H9 (cell line): ENCODE measurements around the gene NHLH1. TPM values are rescaled to one million over a fixed set of nuclear protein-coding genes. Genes with fewer than 3 reads are reported as not detected.

Experiments used
- DNase-seq: peaks from one replicate; pipeline ENCODE4 v3.0.0-alpha.2; 2017
- H2AFZ ChIP-seq: one replicate; pipeline ENCODE4 v1.6.1; 2013; ENCODE audit warnings: mild to moderate bottlenecking, low read length, control low read depth, moderate library complexity
- H2AK5ac ChIP-seq: 2 replicates; pipeline ENCODE4 v1.6.1; 2013; ENCODE audit warnings: low read length, control low read depth, mixed read lengths; ENCODE audit not compliant: insufficient read length
- H2BK120ac ChIP-seq: one replicate; pipeline ENCODE4 v1.6.1; 2013; ENCODE audit warnings: low read depth, mild to moderate bottlenecking, low read length, control low read depth, inconsistent platforms; ENCODE audit not compliant: poor library complexity, severe bottlenecking
- H2BK12ac ChIP-seq: 2 replicates; pipeline ENCODE4 v1.6.1; 2013; ENCODE audit warnings: low read length, control low read depth, mixed read lengths, low read depth; ENCODE audit not compliant: insufficient read length
- H2BK15ac ChIP-seq: 2 replicates; pipeline ENCODE4 v1.6.1; 2013; ENCODE audit warnings: low read depth, low read length, control low read depth
- H2BK20ac ChIP-seq: one replicate; pipeline ENCODE4 v1.6.1; 2013; ENCODE audit warnings: low read depth, mild to moderate bottlenecking, low read length, control low read depth, inconsistent platforms; ENCODE audit not compliant: poor library complexity, severe bottlenecking
- H2BK5ac ChIP-seq: 2 replicates; pipeline ENCODE4 v1.6.1; 2013; ENCODE audit warnings: low read length, control low read depth, mixed read lengths; ENCODE audit not compliant: insufficient read length
- H3K14ac ChIP-seq: 2 replicates; pipeline ENCODE4 v1.6.1; 2013; ENCODE audit warnings: low read length, control low read depth; ENCODE audit not compliant: insufficient read depth
- H3K18ac ChIP-seq: 2 replicates; pipeline ENCODE4 v1.6.1; 2013; ENCODE audit warnings: low read depth, mild to moderate bottlenecking, mixed read lengths, low read length, control low read depth; ENCODE audit not compliant: insufficient read length
- H3K23ac ChIP-seq: 2 replicates; pipeline ENCODE4 v1.6.1; 2013; ENCODE audit warnings: low read length, control low read depth, mixed read lengths, low read depth; ENCODE audit not compliant: insufficient read length
- H3K23me2 ChIP-seq: 2 replicates; pipeline ENCODE4 v1.6.1; 2013; ENCODE audit warnings: low read depth, mild to moderate bottlenecking, mixed read lengths, low read length, control low read depth; ENCODE audit not compliant: insufficient read length, poor library complexity, severe bottlenecking
- H3K27ac ChIP-seq: 2 replicates; pipeline ENCODE4 v1.5.1; 2013; ENCODE audit warnings: low read length, control low read depth, mixed read lengths, low read depth; ENCODE audit not compliant: insufficient read length
- H3K27me3 ChIP-seq: 2 replicates; pipeline ENCODE4 v1.6.1; 2013; ENCODE audit warnings: low read length, control low read depth, inconsistent platforms; ENCODE audit not compliant: insufficient read depth
- H3K4ac ChIP-seq: 2 replicates; pipeline ENCODE4 v1.6.1; 2013; ENCODE audit warnings: low read depth, mild to moderate bottlenecking, control low read depth, inconsistent platforms, low read length, moderate library complexity
- H3K4me1 ChIP-seq: 2 replicates; pipeline ENCODE4 v1.6.1; 2013; ENCODE audit warnings: low read length, control low read depth, inconsistent platforms; ENCODE audit not compliant: insufficient read depth
- H3K4me2 ChIP-seq: 2 replicates; pipeline ENCODE4 v1.6.1; 2013; ENCODE audit warnings: low read length, control low read depth, mixed read lengths; ENCODE audit not compliant: insufficient read length, insufficient read depth
- H3K56ac ChIP-seq: 2 replicates; pipeline ENCODE4 v1.6.1; 2013; ENCODE audit warnings: low read depth, mild to moderate bottlenecking, mixed read lengths, low read length, control low read depth; ENCODE audit not compliant: insufficient read length
- H3K79me1 ChIP-seq: 2 replicates; pipeline ENCODE4 v1.6.1; 2013; ENCODE audit warnings: low read depth, mild to moderate bottlenecking, moderate library complexity, low read length, control low read depth, inconsistent platforms; ENCODE audit not compliant: insufficient read depth, poor library complexity, severe bottlenecking
- H3K79me2 ChIP-seq: 2 replicates; pipeline ENCODE4 v1.6.1; 2013; ENCODE audit warnings: low read length, control low read depth, inconsistent platforms; ENCODE audit not compliant: insufficient read depth
- H3K9ac ChIP-seq: 2 replicates; pipeline ENCODE4 v1.6.1; 2013; ENCODE audit warnings: low read length, control low read depth, mixed read lengths; ENCODE audit not compliant: insufficient read length; ENCODE audit errors: extremely low read depth
- H3K9me3 ChIP-seq: one replicate; pipeline ENCODE4 v1.6.1; 2013; ENCODE audit warnings: low read depth, low read length, inconsistent platforms; ENCODE audit not compliant: control insufficient read depth
- H3T11ph ChIP-seq: one replicate; pipeline ENCODE4 v1.6.1; 2013; ENCODE audit warnings: mild to moderate bottlenecking, low read length, control low read depth, inconsistent platforms
- H4K20me1 ChIP-seq: one replicate; pipeline ENCODE4 v1.6.1; 2013; ENCODE audit not compliant: control insufficient read depth, insufficient read length, insufficient read depth
- H4K5ac ChIP-seq: 2 replicates; pipeline ENCODE4 v1.6.1; 2013; ENCODE audit warnings: low read depth, mild to moderate bottlenecking, mixed read lengths, low read length, control low read depth; ENCODE audit not compliant: insufficient read length
- H4K8ac ChIP-seq: replicated peaks from 2 replicates; pipeline ENCODE4 v1.6.1; 2013; ENCODE audit warnings: low read length, control low read depth, mixed read lengths, low read depth; ENCODE audit not compliant: insufficient read length
- H4K91ac ChIP-seq: 2 replicates; pipeline ENCODE4 v1.6.1; 2013; ENCODE audit warnings: low read depth, mild to moderate bottlenecking, moderate library complexity, mixed read lengths, low read length, control low read depth; ENCODE audit not compliant: insufficient read length
- H3K27ac Mint-ChIP-seq, 3 experiments: 2 replicates in 2 of 3; 3 replicates in 1 of 3; pipeline ENCODE4 v1.8.0; 2020 to 2021; ENCODE audit warnings: mixed read lengths in 3 of 3, mild to moderate bottlenecking in 1 of 3, moderate library complexity in 1 of 3
- H3K27me3 Mint-ChIP-seq: 2 replicates; pipeline ENCODE4 v1.8.0; 2021; ENCODE audit warnings: low read depth, mild to moderate bottlenecking, moderate library complexity, mixed read lengths
- H3K36me3 Mint-ChIP-seq, 3 experiments: 2 replicates in 2 of 3; 3 replicates in 1 of 3; pipeline ENCODE4 v1.8.0; 2020 to 2021; ENCODE audit warnings: low read depth in 3 of 3, mixed read lengths in 3 of 3; ENCODE audit not compliant: insufficient read depth in 1 of 3
- H3K4me1 Mint-ChIP-seq, 2 experiments: 2 replicates each; pipeline ENCODE4 v1.8.0; 2020; ENCODE audit warnings: mixed read lengths in 2 of 2
- H3K4me3 Mint-ChIP-seq, 2 experiments: 2 replicates in 1 of 2; 3 replicates in 1 of 2; pipeline ENCODE4 v1.8.0; 2020 to 2021; ENCODE audit warnings: mild to moderate bottlenecking in 2 of 2, mixed read lengths in 2 of 2, moderate library complexity in 1 of 2
- H3K9me3 Mint-ChIP-seq, 2 experiments: 2 replicates in 1 of 2; 3 replicates in 1 of 2; pipeline ENCODE4 v1.8.0; 2020; ENCODE audit warnings: mild to moderate bottlenecking in 2 of 2, mixed read lengths in 2 of 2, moderate library complexity in 1 of 2
- WGBS: extraction: QIAGEN DNeasy Blood & Tissue Kit; methylation state at CpG from one replicate; pipeline ENCODE4 v1.1.7; 2013; ENCODE audit warnings: missing lambda C conversion rate, low lambda C conversion rate, mixed read lengths; ENCODE audit not compliant: insufficient read length; ENCODE audit errors: extremely low coverage; 5-methylcytosine and 5-hydroxymethylcytosine counted together
- total RNA-seq: library from RNA; stranded (reverse); gene quantifications from 2 replicates; pipeline ENCODE4 v1.2.1, GENCODE V29; 2021
- TF ChIP-seq, protein P1 (sequence below): fragments of 200-600 bp; sonication (generic); conservative IDR thresholded peaks from 3 replicates; pipeline ENCODE4 v1.8.0; 2021; ENCODE audit warnings: antibody characterized with exemption, mild to moderate bottlenecking

The NHLH1 gene
- total RNA-seq, 1 experiment from 2014 or later = 1.5 TPM

DNA sequence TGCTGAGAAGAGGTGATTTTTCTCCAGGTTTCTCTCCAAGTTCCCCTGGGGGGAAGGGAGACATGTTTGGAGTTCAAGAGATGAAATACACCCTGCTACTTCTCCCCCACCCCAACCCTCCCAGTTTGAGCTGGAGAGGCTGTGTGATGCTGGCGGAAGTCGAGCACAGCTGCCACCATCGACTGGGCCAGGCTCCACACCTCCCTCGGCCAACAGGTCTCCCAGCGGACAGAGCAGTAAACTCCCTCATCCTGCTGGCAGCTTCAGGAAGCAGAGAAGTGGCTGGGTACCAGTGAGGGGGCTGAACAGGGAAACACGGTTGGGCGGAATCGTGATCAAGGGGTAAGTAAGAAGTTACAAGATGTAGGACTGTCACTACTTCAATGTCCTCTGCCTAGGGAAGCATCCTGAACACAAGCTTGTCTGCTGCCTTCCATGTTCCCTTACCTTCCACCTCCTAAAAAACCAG lies 6.6 kb upstream of the NHLH1 start:
- Histone ChIP-seq H3K9me3 (no peaks in the 10 kb centered on the region), H4K91ac (no peak overlapping the region), H3K4me2 (no peak overlapping the region), H3K23me2 (no peaks in the 10 kb centered on the region), H4K20me1 (no peaks in the 10 kb centered on the region), H3K79me1 (no peaks in the 10 kb centered on the region), H3K18ac (no peak overlapping the region), H3K56ac (no peak overlapping the region), H3K79me2 (no peaks in the 10 kb centered on the region), H2BK120ac (no peak overlapping the region), H4K8ac (no peak overlapping the region), H3K23ac (no peak overlapping the region), H3K14ac (no peak overlapping the region), H3K27ac (no peak overlapping the region), H2BK12ac (no peak overlapping the region), H4K5ac (no peak overlapping the region), H2BK15ac (no peak overlapping the region), H3K4me1 (no peaks in the 10 kb centered on the region; the same call in 1 of the 2 replicates), H3K27me3 (no peaks in the 10 kb centered on the region), H3T11ph (no peak overlapping the region), H2BK20ac (no peak overlapping the region), H3K4ac (no peak overlapping the region), H2AK5ac (no peak overlapping the region), H3K9ac (no peak overlapping the region), H2AFZ (no peak overlapping the region), H2BK5ac (no peak overlapping the region)
- no peak for DNase-seq
- peaks cover 21 to 56% (median 50%) of the 10 kb centered on the region in 3 experiments; a peak in 6 of 7 replicates for H3K36me3 Mint-ChIP-seq
- no CpG with 5 or more reads among the region's 8 CpGs for WGBS
- no peak overlapping the region for H3K4me3 Mint-ChIP-seq
- TF ChIP-seq, protein P1, sequence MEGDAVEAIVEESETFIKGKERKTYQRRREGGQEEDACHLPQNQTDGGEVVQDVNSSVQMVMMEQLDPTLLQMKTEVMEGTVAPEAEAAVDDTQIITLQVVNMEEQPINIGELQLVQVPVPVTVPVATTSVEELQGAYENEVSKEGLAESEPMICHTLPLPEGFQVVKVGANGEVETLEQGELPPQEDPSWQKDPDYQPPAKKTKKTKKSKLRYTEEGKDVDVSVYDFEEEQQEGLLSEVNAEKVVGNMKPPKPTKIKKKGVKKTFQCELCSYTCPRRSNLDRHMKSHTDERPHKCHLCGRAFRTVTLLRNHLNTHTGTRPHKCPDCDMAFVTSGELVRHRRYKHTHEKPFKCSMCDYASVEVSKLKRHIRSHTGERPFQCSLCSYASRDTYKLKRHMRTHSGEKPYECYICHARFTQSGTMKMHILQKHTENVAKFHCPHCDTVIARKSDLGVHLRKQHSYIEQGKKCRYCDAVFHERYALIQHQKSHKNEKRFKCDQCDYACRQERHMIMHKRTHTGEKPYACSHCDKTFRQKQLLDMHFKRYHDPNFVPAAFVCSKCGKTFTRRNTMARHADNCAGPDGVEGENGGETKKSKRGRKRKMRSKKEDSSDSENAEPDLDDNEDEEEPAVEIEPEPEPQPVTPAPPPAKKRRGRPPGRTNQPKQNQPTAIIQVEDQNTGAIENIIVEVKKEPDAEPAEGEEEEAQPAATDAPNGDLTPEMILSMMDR = no peak
- no peaks in the 10 kb centered on the region for H3K27me3 Mint-ChIP-seq
- no peaks in the 10 kb centered on the region for H3K9me3 Mint-ChIP-seq
- H3K27ac Mint-ChIP-seq = peak overlapping the region in 2 of 3 experiments; percentile 13 to 78; a peak in 5 of 7 replicates
- H3K4me1 Mint-ChIP-seq = peaks cover 25 to 36% of the 10 kb centered on the region in 2 experiments
